ENCODE data around the gene CRELD1. TPM values are rescaled to one million over a fixed set of nuclear protein-coding genes. Genes with fewer than 3 reads are reported as not detected.

The CRELD1 gene
- total RNA-seq, 4 donors from 2014 or later: 7.1 to 36.8 (median 18.9) TPM

DNA sequence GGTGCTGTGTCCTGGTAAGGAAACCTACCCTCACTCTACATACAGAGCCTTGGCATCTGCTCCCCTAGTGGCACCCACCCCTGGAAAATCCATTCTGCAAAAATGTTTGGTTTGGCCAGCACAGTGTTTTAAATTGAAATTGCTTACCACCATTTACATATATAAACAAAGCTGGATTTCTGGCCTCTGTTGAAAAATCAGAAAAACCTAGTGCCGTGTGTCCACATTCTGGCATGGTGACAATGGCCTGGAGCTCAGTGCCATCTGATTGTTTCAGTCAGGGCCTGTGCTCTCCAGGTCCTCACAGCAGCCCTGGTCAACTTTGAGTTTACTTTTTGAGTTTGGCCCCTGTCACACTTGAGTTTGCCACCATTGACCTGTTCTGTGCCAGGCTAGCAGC, 19.6 kb upstream of the CRELD1 start:
- intact Hi-C loops (cut with DNase I; ENCODE audit: low total_unique reads) (loop anchor here (10.0 kb wide), 1 partner anchor 69 kb away; the partner anchor contains the start of gene RPUSD3), in situ Hi-C loops (cut with MboI; ENCODE audit: low pct_ligation_motif_present in 1 of 4, low pct_unique_long_range_greater_than_20kb in 1 of 4, low sequenced_read_pairs in 3 of 4) (no loop called here)
- 67% methylated on average over 1 of the region's 1 CpG; no CpG with 5 or more reads in 1 of the 2 donors for WGBS, 2 donors (ENCODE audit: low coverage in 1 of 2)
- no peak for DNase-seq
- no peaks in the 10 kb centered on the region for H3K36me3 ChIP-seq
- no peaks in the 10 kb centered on the region for H3K27me3 ChIP-seq
- no peak overlapping the region for H3K4me3 ChIP-seq
- TF ChIP-seq POLR2A (IDR thresholded peaks at IDR 0.05) (no peak), POLR2AphosphoS5 (IDR thresholded peaks at IDR 0.05) (no peak), EP300 (IDR thresholded peaks at IDR 0.05; ENCODE audit: low read depth) (no peak)
- TF ChIP-seq, protein P1, sequence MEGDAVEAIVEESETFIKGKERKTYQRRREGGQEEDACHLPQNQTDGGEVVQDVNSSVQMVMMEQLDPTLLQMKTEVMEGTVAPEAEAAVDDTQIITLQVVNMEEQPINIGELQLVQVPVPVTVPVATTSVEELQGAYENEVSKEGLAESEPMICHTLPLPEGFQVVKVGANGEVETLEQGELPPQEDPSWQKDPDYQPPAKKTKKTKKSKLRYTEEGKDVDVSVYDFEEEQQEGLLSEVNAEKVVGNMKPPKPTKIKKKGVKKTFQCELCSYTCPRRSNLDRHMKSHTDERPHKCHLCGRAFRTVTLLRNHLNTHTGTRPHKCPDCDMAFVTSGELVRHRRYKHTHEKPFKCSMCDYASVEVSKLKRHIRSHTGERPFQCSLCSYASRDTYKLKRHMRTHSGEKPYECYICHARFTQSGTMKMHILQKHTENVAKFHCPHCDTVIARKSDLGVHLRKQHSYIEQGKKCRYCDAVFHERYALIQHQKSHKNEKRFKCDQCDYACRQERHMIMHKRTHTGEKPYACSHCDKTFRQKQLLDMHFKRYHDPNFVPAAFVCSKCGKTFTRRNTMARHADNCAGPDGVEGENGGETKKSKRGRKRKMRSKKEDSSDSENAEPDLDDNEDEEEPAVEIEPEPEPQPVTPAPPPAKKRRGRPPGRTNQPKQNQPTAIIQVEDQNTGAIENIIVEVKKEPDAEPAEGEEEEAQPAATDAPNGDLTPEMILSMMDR (IDR thresholded peaks at IDR 0.05): no peak
- peak overlapping the region; percentile 90 to 95 (median 92) for H3K27ac ChIP-seq
- H3K4me1 ChIP-seq: peaks cover 28 to 44% (median 40%) of the 10 kb centered on the region in 4 donors
- no peaks in the 10 kb centered on the region for H3K9me3 ChIP-seq

DNA sequence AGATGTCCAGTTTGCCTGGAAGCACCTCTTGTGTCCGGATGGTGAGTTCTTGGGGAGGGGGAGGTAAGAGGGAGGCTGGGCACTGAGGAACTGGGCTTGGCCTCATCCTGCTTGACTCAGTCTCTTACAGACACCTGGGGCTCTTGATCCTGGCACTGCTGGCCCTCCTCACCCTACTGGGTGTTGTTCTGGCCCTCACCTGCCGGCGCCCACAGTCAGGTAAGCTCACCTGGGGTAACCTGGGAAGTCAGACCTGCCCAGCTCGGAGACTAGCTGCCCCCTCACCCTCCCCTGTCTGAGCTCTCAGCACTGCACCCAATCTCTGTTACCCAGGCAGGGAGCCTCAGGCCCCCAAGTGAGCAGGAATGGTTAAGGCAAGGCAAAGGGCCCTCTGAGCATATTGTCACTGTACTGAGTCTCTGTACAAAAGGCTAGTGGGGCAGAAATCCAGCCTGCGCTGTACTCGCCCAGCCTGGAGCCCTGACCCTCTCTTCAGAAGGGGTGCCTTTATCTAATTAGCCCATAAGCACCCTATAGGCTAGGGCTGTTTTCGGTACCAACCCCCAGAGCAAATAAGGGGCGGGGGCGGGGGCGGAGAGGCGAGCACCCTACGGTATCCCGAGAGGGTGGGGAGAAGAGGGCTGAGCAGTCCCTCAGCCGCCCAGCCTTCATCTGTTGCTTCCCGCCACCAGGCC, 18.9 kb upstream of the CRELD1 start:
- in situ Hi-C loops (cut with MboI; ENCODE audit: low pct_ligation_motif_present in 1 of 4, low pct_unique_long_range_greater_than_20kb in 1 of 4, low sequenced_read_pairs in 3 of 4) (no loop called here), intact Hi-C loops (cut with DNase I; ENCODE audit: low total_unique reads) (loop anchor here (10.0 kb wide), 1 partner anchor 70 kb away; the partner anchor contains the start of gene RPUSD3)
- Histone ChIP-seq H3K4me1 (peaks cover 28 to 44% (median 40%) of the 10 kb centered on the region in 4 donors), H3K27me3 (no peaks in the 10 kb centered on the region), H3K27ac (peak overlapping the region; percentile 90 to 95 (median 92)), H3K9me3 (no peaks in the 10 kb centered on the region), H3K36me3 (no peaks in the 10 kb centered on the region), H3K4me3 (peak overlapping the region in 3 of 4 donors; percentile 53 to 72 (median 53))
- 47% methylated on average over 6 of the region's 15 CpGs; no CpG with 5 or more reads in 1 of the 2 donors for WGBS, 2 donors (ENCODE audit: low coverage in 1 of 2)
- no peak for DNase-seq
- TF ChIP-seq EP300 (IDR thresholded peaks at IDR 0.05; ENCODE audit: low read depth) (no peak), POLR2A (IDR thresholded peaks at IDR 0.05) (no peak), POLR2AphosphoS5 (IDR thresholded peaks at IDR 0.05) (no peak)
- TF ChIP-seq, protein P1 (IDR thresholded peaks at IDR 0.05): no peak

DNA sequence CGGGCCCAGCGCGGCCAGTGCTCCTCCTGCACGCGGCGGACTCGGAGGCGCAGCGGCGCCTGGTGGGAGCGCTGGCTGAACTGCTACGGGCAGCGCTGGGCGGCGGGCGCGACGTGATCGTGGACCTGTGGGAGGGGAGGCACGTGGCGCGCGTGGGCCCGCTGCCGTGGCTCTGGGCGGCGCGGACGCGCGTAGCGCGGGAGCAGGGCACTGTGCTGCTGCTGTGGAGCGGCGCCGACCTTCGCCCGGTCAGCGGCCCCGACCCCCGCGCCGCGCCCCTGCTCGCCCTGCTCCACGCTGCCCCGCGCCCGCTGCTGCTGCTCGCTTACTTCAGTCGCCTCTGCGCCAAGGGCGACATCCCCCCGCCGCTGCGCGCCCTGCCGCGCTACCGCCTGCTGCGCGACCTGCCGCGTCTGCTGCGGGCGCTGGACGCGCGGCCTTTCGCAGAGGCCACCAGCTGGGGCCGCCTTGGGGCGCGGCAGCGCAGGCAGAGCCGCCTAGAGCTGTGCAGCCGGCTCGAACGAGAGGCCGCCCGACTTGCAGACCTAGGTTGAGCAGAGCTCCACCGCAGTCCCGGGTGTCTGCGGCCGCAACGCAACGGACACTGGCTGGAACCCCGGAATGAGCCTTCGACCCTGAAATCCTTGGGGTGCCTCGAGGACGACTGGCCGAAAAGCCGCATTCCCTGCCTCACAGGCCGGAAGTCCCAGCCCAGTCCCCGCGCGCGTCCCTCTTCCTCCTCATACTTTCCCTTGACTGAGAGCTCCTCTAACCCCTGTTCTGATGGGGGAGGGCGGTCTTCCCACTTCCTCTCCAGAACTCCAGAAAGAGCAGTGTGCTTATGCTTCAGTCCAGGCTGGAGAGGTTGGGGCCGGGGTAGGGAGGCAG, 18.1 kb upstream of the CRELD1 start:
- peak overlapping the region; percentile 90 to 95 (median 92) for H3K27ac ChIP-seq
- H3K9me3 ChIP-seq: no peaks in the 10 kb centered on the region
- DNase-seq: peak; percentile 77
- no peaks in the 10 kb centered on the region for H3K36me3 ChIP-seq
- H3K27me3 ChIP-seq: no peaks in the 10 kb centered on the region
- in situ Hi-C loops (cut with MboI; ENCODE audit: low pct_ligation_motif_present in 1 of 4, low pct_unique_long_range_greater_than_20kb in 1 of 4, low sequenced_read_pairs in 3 of 4): no loop called here
- H3K4me3 ChIP-seq: peak overlapping the region; percentile 53 to 72 (median 53)
- intact Hi-C loops (cut with DNase I; ENCODE audit: low total_unique reads): loop anchor here (10.0 kb wide), 1 partner anchor 71 kb away; the partner anchor contains the start of gene RPUSD3
- TF ChIP-seq EP300 (IDR thresholded peaks at IDR 0.05; ENCODE audit: low read depth) (no peak), POLR2AphosphoS5 (IDR thresholded peaks at IDR 0.05) (peak; percentile 14 to 44 (median 41)), POLR2A (IDR thresholded peaks at IDR 0.05) (peak; percentile 48)
- TF ChIP-seq, protein P1 (IDR thresholded peaks at IDR 0.05): peak in 3 of 5 experiments; percentile 49 to 54 (median 50)
- WGBS, 2 donors (ENCODE audit: low coverage in 1 of 2): 0 to 1% methylated on average over 3 to 70 of the region's 99 CpGs
- peaks cover 28 to 44% (median 40%) of the 10 kb centered on the region in 4 donors for H3K4me1 ChIP-seq

DNA sequence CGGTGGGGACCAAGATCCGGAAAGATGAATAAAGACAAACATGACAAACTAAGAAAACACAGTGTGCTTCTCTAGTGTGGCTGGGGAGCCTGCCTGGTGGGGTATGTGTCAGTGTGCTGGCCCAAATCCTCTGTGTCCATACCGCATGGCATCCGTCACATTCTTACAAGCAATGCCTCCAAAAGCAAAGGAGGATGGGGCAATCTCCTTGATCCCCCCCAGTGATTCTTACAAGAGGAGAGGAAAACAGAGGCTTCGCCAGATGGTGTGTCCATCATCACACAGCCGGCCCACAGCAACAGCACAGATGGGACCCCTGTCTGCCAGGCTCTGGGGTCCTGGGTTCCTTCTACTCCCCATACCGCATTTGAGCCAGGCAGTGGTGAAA, 17.3 kb upstream of the CRELD1 start:
- Histone ChIP-seq H3K27ac (peak overlapping the region; percentile 90 to 95 (median 92)), H3K4me1 (peaks cover 28 to 44% (median 40%) of the 10 kb centered on the region in 4 donors), H3K36me3 (no peaks in the 10 kb centered on the region), H3K9me3 (no peaks in the 10 kb centered on the region), H3K27me3 (no peaks in the 10 kb centered on the region), H3K4me3 (peak overlapping the region in 3 of 4 donors; percentile 48 to 72 (median 53))
- TF ChIP-seq, protein P1 (IDR thresholded peaks at IDR 0.05): no peak
- TF ChIP-seq POLR2AphosphoS5 (IDR thresholded peaks at IDR 0.05) (no peak), POLR2A (IDR thresholded peaks at IDR 0.05) (no peak), EP300 (IDR thresholded peaks at IDR 0.05; ENCODE audit: low read depth) (no peak)
- in situ Hi-C loops (cut with MboI; ENCODE audit: low pct_ligation_motif_present in 1 of 4, low pct_unique_long_range_greater_than_20kb in 1 of 4, low sequenced_read_pairs in 3 of 4) (no loop called here), intact Hi-C loops (cut with DNase I; ENCODE audit: low total_unique reads) (loop anchor here (10.0 kb wide), 1 partner anchor 72 kb away; the partner anchor contains the start of gene RPUSD3)
- WGBS, 2 donors (ENCODE audit: low coverage in 1 of 2): 50% methylated on average over 7 of the region's 7 CpGs; no CpG with 5 or more reads in 1 of the 2 donors
- no peak for DNase-seq

All from transverse colon (tissue), 4 donors.